Stimulated activated CD8-positive, alpha-beta memory T cell treated with anti-CD3 and anti-CD28 coated beads, Interleukin-7, amount 100 ng/mL, for 1 hour (primary cell): ENCODE results near the gene MRTFB.

Experiments used
- DNase-seq, 2 donors: peaks; one replicate each; pipeline ENCODE4 v3.0.0-alpha.2; 2020; ENCODE audit warnings: low read depth in 2 of 2

Gene MRTFB

DNA sequence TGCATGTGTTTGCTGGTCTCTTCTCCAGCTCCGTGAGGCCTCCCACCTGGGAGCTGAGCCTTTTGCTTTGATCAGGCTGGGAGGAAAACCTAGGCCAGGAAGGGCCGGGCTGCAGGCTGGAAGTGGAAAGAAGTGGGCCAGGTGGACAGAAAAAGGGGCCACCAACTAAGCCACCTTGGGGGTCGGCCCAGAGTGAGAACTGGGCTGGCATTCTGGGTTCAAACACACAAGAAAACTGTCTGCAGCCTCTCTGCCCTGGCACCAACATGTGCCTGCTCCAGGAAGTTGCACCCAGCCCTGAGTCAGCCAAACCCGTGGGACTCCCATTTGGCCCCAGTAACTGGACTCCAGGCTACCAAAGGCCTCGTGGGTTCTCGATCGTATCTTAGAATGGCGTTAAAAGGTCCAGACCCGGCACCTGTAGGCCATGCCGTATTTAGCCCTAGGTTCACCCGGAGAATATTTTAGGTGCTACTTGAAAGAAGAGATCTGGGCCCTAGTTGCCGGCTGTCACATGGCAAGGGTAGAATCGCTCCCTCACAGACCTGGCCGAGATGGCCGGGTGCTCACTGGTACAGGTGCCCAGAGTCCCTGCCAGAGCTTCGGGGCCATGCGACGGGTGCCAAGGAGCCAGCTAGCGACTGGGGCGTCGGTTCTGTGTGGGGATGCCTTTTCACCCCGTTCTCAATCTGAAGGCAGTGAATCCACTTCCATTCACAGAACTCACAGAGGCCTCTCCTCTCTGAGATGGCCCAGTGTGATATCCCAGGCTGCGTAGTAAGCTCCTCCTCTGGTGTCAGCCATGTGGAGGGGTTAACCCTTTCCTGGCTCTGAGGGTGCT, 236.6 kb downstream of the MRTFB start:
- DNase-seq, result no peak

DNA sequence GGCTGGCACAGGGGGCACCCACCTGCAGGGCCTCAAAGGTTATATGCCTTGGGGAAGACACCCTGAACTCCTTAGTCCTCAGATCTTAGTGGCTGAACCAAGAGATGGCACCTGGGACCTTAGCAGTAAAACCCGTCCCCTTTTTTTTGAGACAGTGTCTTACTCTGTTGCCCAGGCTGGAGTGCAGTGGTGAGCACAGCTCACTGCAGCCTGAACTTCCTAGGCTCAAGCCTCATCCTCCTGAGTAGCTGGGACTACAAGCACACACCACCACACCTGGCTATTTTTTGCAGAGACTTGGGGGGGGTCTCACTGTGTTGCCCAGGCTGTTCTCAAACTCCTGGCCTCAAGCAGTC, 237.2 kb downstream of the MRTFB start:
- no peak for DNase-seq

DNA sequence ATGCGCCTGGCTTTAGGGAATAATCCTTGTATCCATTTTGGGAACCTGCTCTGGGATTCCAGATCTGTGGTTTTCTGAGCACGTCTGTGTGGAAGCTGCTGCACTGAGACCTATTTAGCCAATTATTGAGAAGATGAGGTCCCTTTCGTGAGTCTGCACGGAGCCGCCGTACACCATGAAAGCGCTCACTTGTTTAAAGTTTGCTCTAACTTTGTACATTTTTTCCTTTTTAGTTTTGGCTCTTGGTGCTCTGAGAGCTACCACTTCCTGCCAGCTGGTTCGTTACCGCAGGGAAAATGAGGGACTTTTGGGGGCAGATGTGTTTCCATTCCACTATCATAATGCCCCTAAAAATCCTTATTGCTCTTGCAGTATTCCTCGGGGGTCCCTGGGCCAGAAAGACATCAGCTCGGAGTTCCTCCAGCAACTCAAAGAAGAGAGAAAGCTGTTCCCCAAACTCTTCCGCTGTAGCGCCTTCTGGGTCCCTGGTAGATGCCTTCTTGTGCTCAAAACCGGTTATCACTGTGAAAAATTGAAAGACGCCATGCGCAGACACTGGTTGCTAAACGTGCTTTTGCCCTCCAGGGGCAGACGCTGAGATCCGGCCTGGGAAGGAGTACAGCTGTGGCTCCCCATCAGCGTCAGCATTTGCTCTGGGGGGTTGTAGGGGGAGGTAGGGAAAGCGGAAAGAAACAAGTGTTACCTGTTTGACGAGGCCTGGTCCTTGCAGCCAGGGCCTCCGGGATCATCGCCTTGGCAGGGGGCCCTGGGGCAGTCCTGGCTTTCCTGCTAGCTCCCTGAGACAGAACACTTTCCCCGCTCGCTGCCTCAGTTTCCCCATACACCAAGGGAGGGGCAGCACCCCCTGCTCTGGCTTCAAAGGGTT, 238.1 kb downstream of the MRTFB start:
- DNase-seq, result no peak

GRCh38 chr16:14309906-14310305, 238.8 kb downstream of the MRTFB start:
- no peak for DNase-seq

DNA sequence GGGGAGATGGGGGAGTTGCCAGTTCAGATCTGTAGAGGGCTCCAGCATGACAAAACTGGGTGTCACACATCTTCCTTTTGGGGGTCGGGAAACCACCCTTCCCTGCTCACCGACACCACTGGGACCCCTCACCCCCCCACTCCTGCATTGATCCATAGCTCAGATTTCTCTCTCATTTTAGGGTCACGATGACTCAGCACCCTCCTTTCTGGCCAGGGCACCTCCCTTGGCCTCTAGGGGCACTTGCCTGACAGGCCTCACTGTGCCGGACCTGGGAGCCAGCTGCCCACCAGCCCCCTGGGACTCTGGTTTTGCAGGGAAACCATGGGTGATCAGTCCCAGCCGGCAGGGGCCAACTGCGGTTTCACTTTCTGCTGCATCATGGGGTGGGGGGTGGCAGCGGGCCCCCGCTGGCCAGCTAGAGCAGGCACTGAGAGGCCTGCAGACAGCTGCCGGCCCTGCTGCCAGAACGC, 239.4 kb downstream of the MRTFB start:
- DNase-seq, result no peak

GRCh38 chr16:14314116-14314515, 243.0 kb downstream of the MRTFB start:
- no peak for DNase-seq

DNA sequence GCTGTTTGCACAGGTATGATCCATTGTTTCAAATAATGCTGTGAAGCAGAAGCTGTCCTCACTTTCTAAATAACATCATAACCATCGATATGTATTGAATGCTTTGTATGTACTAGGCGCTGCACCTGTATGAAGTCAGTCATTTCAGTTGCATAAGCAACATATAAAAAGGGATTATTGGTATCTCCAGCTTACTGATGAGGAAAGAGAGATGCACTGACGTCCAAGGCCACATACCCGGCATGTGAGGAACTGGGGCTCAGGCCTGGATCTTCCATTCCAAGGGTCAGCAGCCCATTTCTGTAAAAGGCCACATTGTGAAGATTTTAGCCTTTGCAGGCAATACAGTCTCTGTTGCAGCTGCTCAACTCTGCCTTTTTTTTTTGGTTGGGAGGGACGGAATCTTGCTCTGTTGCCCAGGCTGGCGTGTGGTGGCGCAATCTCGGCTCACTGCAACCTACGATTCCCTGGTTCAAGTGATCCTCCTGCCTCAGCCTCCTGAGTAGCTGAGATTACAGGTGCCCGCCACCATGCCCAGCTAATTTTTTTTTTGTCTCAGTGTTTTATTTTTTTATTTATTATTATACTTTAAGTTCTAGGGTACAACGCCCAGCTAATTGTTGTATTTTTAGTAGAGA, 244.7 kb downstream of the MRTFB start:
- no peak for DNase-seq
